GM12878 (cell line): Measurements from ENCODE around the gene DYNC1LI1. TPM values are rescaled to one million over a fixed set of nuclear protein-coding genes. Genes with fewer than 3 reads are reported as not detected.

ENCODE experiments used
- BACH1 ChIP-seq: fragments of 450-650 bp; IDR thresholded peaks from 2 replicates; pipeline ENCODE4 v1.6.1; 2017; ENCODE audit warnings: mild to moderate bottlenecking, borderline replicate concordance
- BCLAF1 ChIP-seq: fragments of 450-650 bp; IDR thresholded peaks from 2 replicates; pipeline ENCODE4 v1.6.1; 2017; ENCODE audit warnings: antibody characterized with exemption, mild to moderate bottlenecking, moderate library complexity
- BMI1 ChIP-seq: fragments of 450-650 bp; IDR thresholded peaks from 2 replicates; pipeline ENCODE4 v1.6.1; 2016; ENCODE audit warnings: mild to moderate bottlenecking, moderate library complexity, borderline replicate concordance
- DPF2 ChIP-seq: fragments of 450-650 bp; IDR thresholded peaks from 2 replicates; pipeline ENCODE4 v1.6.1; 2017; ENCODE audit warnings: mild to moderate bottlenecking
- E2F8 ChIP-seq: fragments of 450-650 bp; IDR thresholded peaks from 2 replicates; pipeline ENCODE4 v1.6.1; 2018; ENCODE audit warnings: mild to moderate bottlenecking, low read depth, moderate library complexity; ENCODE audit not compliant: partially characterized antibody
- ETV6 ChIP-seq, 2 experiments: fragments of 450-650 bp in 1 of 2; IDR thresholded peaks in 1 of 2; conservative IDR thresholded peaks in 1 of 2; 2 replicates each; pipeline ENCODE4 v1.6.1; 2014; ENCODE audit warnings: antibody characterized with exemption in 1 of 2, borderline replicate concordance in 1 of 2, low read depth in 1 of 2, mild to moderate bottlenecking in 1 of 2, moderate library complexity in 1 of 2
- FOXM1 ChIP-seq: IDR thresholded peaks from 2 replicates; pipeline ENCODE4 v1.6.1; 2012; ENCODE audit warnings: low read depth, mild to moderate bottlenecking, inconsistent platforms, low read length, moderate library complexity
- GABPA ChIP-seq: IDR thresholded peaks from 2 replicates; pipeline ENCODE4 v1.6.1; 2014; ENCODE audit warnings: antibody characterized with exemption, low read depth, mild to moderate bottlenecking, inconsistent platforms
- HDAC6 ChIP-seq: fragments of 200-600 bp; sonication (generic); IDR thresholded peaks from one replicate; pipeline ENCODE4 v1.8.0; 2017; ENCODE audit warnings: antibody characterized with exemption; ENCODE audit not compliant: unreplicated experiment
- JUNB ChIP-seq: IDR thresholded peaks from 2 replicates; pipeline ENCODE4 v1.6.1; 2016; ENCODE audit warnings: antibody characterized with exemption, mild to moderate bottlenecking
- MTA2 ChIP-seq: fragments of 450-650 bp; IDR thresholded peaks from 2 replicates; pipeline ENCODE4 v1.6.1; 2016; ENCODE audit warnings: low read depth, mild to moderate bottlenecking, moderate library complexity
- MXI1 ChIP-seq: fragments of 150-350 bp; IDR thresholded peaks from 2 replicates; pipeline ENCODE4 v1.6.1; 2011; ENCODE audit warnings: low read depth, mild to moderate bottlenecking, inconsistent platforms, low read length, improper control_type of control experiment
- NKRF ChIP-seq: fragments of 450-650 bp; conservative IDR thresholded peaks from 2 replicates; pipeline ENCODE4 v1.6.1; 2017; ENCODE audit warnings: mild to moderate bottlenecking, moderate library complexity
- POU2F2 ChIP-seq: IDR thresholded peaks from 3 replicates; pipeline ENCODE4 v1.6.1; 2011; ENCODE audit warnings: low read depth, mild to moderate bottlenecking, low read length, borderline replicate concordance
- RELB ChIP-seq: fragments of 450-650 bp; IDR thresholded peaks from 2 replicates; pipeline ENCODE4 v1.6.1; 2017; ENCODE audit warnings: low read depth, mild to moderate bottlenecking, moderate library complexity
- RUNX3 ChIP-seq: IDR thresholded peaks from 2 replicates; pipeline ENCODE4 v1.6.1; 2012; ENCODE audit warnings: low read length, inconsistent platforms
- SPI1 ChIP-seq: IDR thresholded peaks from 2 replicates; pipeline ENCODE4 v1.6.1; 2011; ENCODE audit warnings: low read depth, mild to moderate bottlenecking, low read length, moderate library complexity, borderline replicate concordance; ENCODE audit not compliant: insufficient read depth
- STAT3 ChIP-seq: IDR thresholded peaks from 2 replicates; pipeline ENCODE4 v1.6.1; 2011; ENCODE audit warnings: low read depth, low read length, improper control_type of control experiment
- ZBED1 ChIP-seq: IDR thresholded peaks from 2 replicates; pipeline ENCODE4 v1.6.1; 2016; ENCODE audit warnings: borderline replicate concordance
- polyA plus RNA-seq, 11 experiments: library from polyadenylated mRNA; depleted of rRNA in 4 of 11; unstranded in 6 of 11; stranded (reverse) in 5 of 11; fragments of >200 nt; fragmentation: Nextera tagmentation in 4 of 11; fragmentation: Illumina TruSeq in 1 of 11; extraction: Ambion mirVana in 4 of 11; extraction: Trizol in 1 of 11; gene quantifications; 1 replicate in 1 of 11; 2 replicates in 10 of 11; pipeline versions ENCODE4 v1.2.1 to v1.2.3, GENCODE V29; 2011 to 2016; ENCODE audit warnings: inconsistent platforms in 2 of 11, missing spikeins in 2 of 11, low read depth in 1 of 11
- total RNA-seq, 4 experiments: library from RNA; depleted of rRNA in 3 of 4; stranded (reverse); fragments of >200 nt in 3 of 4; fragmentation: Illumina TruSeq in 1 of 4; extraction: Trizol in 1 of 4; gene quantifications; 2 replicates each; pipeline versions ENCODE4 v1.2.1 to v1.2.3, GENCODE V29; 2013 to 2021

DYNC1LI1 gene
- total and polyA plus RNA-seq, 10 of the 15 experiments (the other 5 are each of a cell fraction or from before 2014, with no cell fraction given): 11.5 to 51.7 (median 32.0) TPM

- 0 out of 2 replicates have a peak, but pooled peaks have one; percentile 32 for TF ChIP-seq NKRF
- TF ChIP-seq ETV6 (conservative IDR thresholded peaks at IDR 0.05 in 1 of 2, IDR thresholded peaks at IDR 0.05 in 1 of 2; ENCODE audit: borderline replicate concordance in 1 of 2, low read depth in 1 of 2): peak in 1 of 2 experiments; percentile 61; a peak in 1 of 4 replicates
- TF ChIP-seq HDAC6: no peak
- TF ChIP-seq STAT3: no peak
- TF ChIP-seq RUNX3: peak; percentile 82
- TF ChIP-seq GABPA: 0 out of 2 replicates have a peak, but pooled peaks have one; percentile 33
- TF ChIP-seq SPI1: peak; percentile 99
- TF ChIP-seq POU2F2: 0 out of 3 replicates have a peak, but pooled peaks have one; percentile 6
- peak; percentile 91 for TF ChIP-seq RELB
- TF ChIP-seq MTA2: peak; percentile 80
- peak; percentile 71 for TF ChIP-seq JUNB
- peak; percentile 99 for TF ChIP-seq DPF2
- TF ChIP-seq BMI1: peak; percentile 70; the same call in 1 of the 2 replicates
- peak; percentile 8; the same call in 1 of the 2 replicates for TF ChIP-seq BACH1
- TF ChIP-seq FOXM1: 0 out of 2 replicates have a peak, but pooled peaks have one; percentile 56
- no peak for TF ChIP-seq BCLAF1
- TF ChIP-seq ZBED1: peak; percentile 62; the same call in 1 of the 2 replicates
- TF ChIP-seq E2F8: no peak
- TF ChIP-seq MXI1: peak; percentile 31; the same call in 1 of the 2 replicates
Measured at GRCh38 chr3:32577581-32578556, 7.2 kb upstream of the DYNC1LI1 start (continued).
